Caco-2 (cell line): ENCODE data around the gene DBP. TPM values are rescaled to one million over a fixed set of nuclear protein-coding genes. Genes with fewer than 3 reads are reported as not detected.
"Not testable (repeated sequence)": the region's sequence is repeated elsewhere in the genome, so short reads cannot be mapped to it uniquely, and the experiment has no call there.

Experiments
- BruUV-seq: library from RNA; stranded (reverse); fragments of 400-500 nt; replicated peaks from 2 replicates; lab custom pipeline; 2021; lab: Mats Ljungman, UMichigan
- CTCF ChIA-PET: fragments of 300-600 bp; sonication (Branson Sonifier 250); formaldehyde crosslinking; loops from one replicate; lab custom pipeline; 2022; ENCODE audit warnings: antibody characterized with exemption; lab: Charles Lee
- POLR2A ChIA-PET: fragments of 300-600 bp; sonication (Branson Sonifier 250); formaldehyde crosslinking; loops from one replicate; lab custom pipeline; 2022; ENCODE audit warnings: antibody characterized with exemption; lab: Charles Lee
- DNase-seq, 2 experiments: peaks; one replicate each; pipeline versions ENCODE4 v3.0.0 to v3.0.0-alpha.2; 2020 to 2022
- H3K27me3 ChIP-seq: replicated peaks from 2 replicates; pipeline ENCODE4 v1.6.0; 2011; ENCODE audit warnings: low read length; ENCODE audit not compliant: control insufficient read depth, insufficient read depth
- H3K36me3 ChIP-seq: 2 replicates; pipeline ENCODE4 v1.5.1; 2011; ENCODE audit warnings: low read length; ENCODE audit not compliant: control insufficient read depth, insufficient read depth
- H3K4me1 ChIP-seq: fragments of 250-450 bp; sonication (Bioruptor Pico); 2 replicates; pipeline ENCODE4 v1.5.1; 2020; ENCODE audit warnings: mild to moderate bottlenecking
- H3K4me3 ChIP-seq: 2 replicates; pipeline ENCODE4 v1.5.1; 2011; ENCODE audit warnings: low read depth, mild to moderate bottlenecking, control low read depth, low read length
- H3K9me3 ChIP-seq: fragments of 250-450 bp; sonication (Bioruptor Pico); 2 replicates; pipeline ENCODE4 v1.5.1; 2020; ENCODE audit warnings: mild to moderate bottlenecking, moderate library complexity
- H3K27ac Mint-ChIP-seq: one replicate; pipeline ENCODE4 v1.8.0; 2022; ENCODE audit warnings: mixed read lengths; ENCODE audit not compliant: unreplicated experiment
- H3K27me3 Mint-ChIP-seq: one replicate; pipeline ENCODE4 v1.8.0; 2022; ENCODE audit warnings: mixed read lengths; ENCODE audit not compliant: insufficient read depth, unreplicated experiment
- H3K36me3 Mint-ChIP-seq: one replicate; pipeline ENCODE4 v1.8.0; 2022; ENCODE audit warnings: mild to moderate bottlenecking, mixed read lengths; ENCODE audit not compliant: insufficient read depth, unreplicated experiment
- H3K4me1 Mint-ChIP-seq: one replicate; pipeline ENCODE4 v1.8.0; 2022; ENCODE audit warnings: low read depth, mixed read lengths; ENCODE audit not compliant: unreplicated experiment
- H3K4me3 Mint-ChIP-seq: one replicate; pipeline ENCODE4 v1.8.0; 2022; ENCODE audit warnings: mild to moderate bottlenecking, moderate library complexity, mixed read lengths; ENCODE audit not compliant: unreplicated experiment
- H3K9me3 Mint-ChIP-seq: one replicate; pipeline ENCODE4 v1.8.0; 2022; ENCODE audit warnings: mixed read lengths; ENCODE audit not compliant: unreplicated experiment
- CTCF ChIP-seq, 2 experiments: fragments of 200-600 bp in 1 of 2; IDR thresholded peaks; 1 replicate in 1 of 2; 2 replicates in 1 of 2; pipeline versions ENCODE4 v1.5.1 to v1.8.0; 2011 to 2022; ENCODE audit warnings: antibody characterized with exemption in 1 of 2, control low read depth in 1 of 2, inconsistent platforms in 1 of 2, low read depth in 1 of 2, low read length in 1 of 2, mild to moderate bottlenecking in 1 of 2, moderate library complexity in 1 of 2; ENCODE audit not compliant: insufficient read depth in 1 of 2, severe bottlenecking in 1 of 2, unreplicated experiment in 1 of 2
- intact Hi-C: fragments of 100-400 bp; cut with micrococcal nuclease; formaldehyde crosslinking; loops from one replicate; pipeline ENCODE4 v1.10.0; 2022; ENCODE audit not compliant: unreplicated experiment
- total RNA-seq: library from RNA; stranded (reverse); gene quantifications from 2 replicates; pipeline ENCODE4 v1.2.3, GENCODE V29; 2022

The DBP gene
- total RNA-seq, 1 experiment from 2014 or later, result 17.4 TPM

GRCh38 chr19:48680436-48681126 lies 43.4 kb upstream of the DBP start:
- DNase-seq, result no peak
- no TSS peak for BruUV-seq
- H3K27me3 Mint-ChIP-seq, result no peaks in the 10 kb centered on the region
- no peaks in the 10 kb centered on the region for H3K36me3 Mint-ChIP-seq
- H3K4me3 ChIP-seq, result no peak overlapping the region
- H3K4me1 Mint-ChIP-seq, result peaks cover 12% of the 10 kb centered on the region
- no peaks in the 10 kb centered on the region for H3K9me3 Mint-ChIP-seq
- POLR2A ChIA-PET, result no interaction called here
- H3K36me3 ChIP-seq, result no peaks in the 10 kb centered on the region
- CTCF ChIA-PET, result no interaction called here
- intact Hi-C loops, result no loop called here
- H3K4me1 ChIP-seq, result peaks cover 22% of the 10 kb centered on the region
- TF ChIP-seq CTCF (IDR thresholded peaks at IDR 0.05; ENCODE audit: insufficient read depth in 1 of 2, low read depth in 1 of 2, low read length in 1 of 2, severe bottlenecking in 1 of 2, unreplicated experiment in 1 of 2), result no peak
- H3K27ac Mint-ChIP-seq, result no peak overlapping the region
- no peaks in the 10 kb centered on the region for H3K9me3 ChIP-seq
- H3K4me3 Mint-ChIP-seq, result no peak overlapping the region
- no peaks in the 10 kb centered on the region for H3K27me3 ChIP-seq

- H3K9me3 ChIP-seq, H3K4me3 ChIP-seq, POLR2A ChIA-PET, H3K27me3 Mint-ChIP-seq, BruUV-seq, H3K4me3 Mint-ChIP-seq, DNase-seq, H3K36me3 ChIP-seq, H3K27me3 ChIP-seq, H3K36me3 Mint-ChIP-seq, intact Hi-C loops, H3K27ac Mint-ChIP-seq, H3K9me3 Mint-ChIP-seq: not testable (repeated sequence)
- H3K4me1 Mint-ChIP-seq, result peaks cover 13% of the 10 kb centered on the region
- peaks cover 16% of the 10 kb centered on the region for H3K4me1 ChIP-seq
- CTCF ChIA-PET, result interaction anchor here (0.6 kb wide), 1 partner anchor 56 kb away, joined by 4 read pairs; no protein-coding TSS in a partner anchor
Observed at GRCh38 chr19:48680006-48680405, 42.8 kb upstream of the DBP start.

GRCh38 chr19:48678201-48678600 lies 41.0 kb upstream of the DBP start:
- CTCF ChIA-PET, result interaction anchor here (1.8 kb wide), 1 partner anchor 61 kb away, joined by 4 read pairs; no protein-coding TSS in a partner anchor
- BruUV-seq, result no TSS peak
- no peak overlapping the region for H3K4me3 Mint-ChIP-seq

More at GRCh38 chr19:48678201-48678600, 41.0 kb upstream of the DBP start:
- Mint-ChIP-seq H3K9me3 (no peaks in the 10 kb centered on the region), H3K27me3 (no peaks in the 10 kb centered on the region), H3K27ac (no peak overlapping the region), H3K36me3 (no peaks in the 10 kb centered on the region), H3K4me1 (peaks cover 13% of the 10 kb centered on the region)
- POLR2A ChIA-PET, result interaction anchor here (0.9 kb wide), 1 partner anchor 35 kb away, joined by 3 read pairs; no protein-coding TSS in a partner anchor
- DNase-seq, result no peak
- H3K36me3 ChIP-seq, result no peaks in the 10 kb centered on the region
- H3K4me1 ChIP-seq, result peaks cover 8% of the 10 kb centered on the region
- H3K4me3 ChIP-seq, result no peak overlapping the region
- intact Hi-C loops, result loop anchor here (5.0 kb wide), 1 partner anchor 34 kb away; no protein-coding TSS in a partner anchor
- no peak for TF ChIP-seq CTCF (IDR thresholded peaks at IDR 0.05; ENCODE audit: insufficient read depth in 1 of 2, low read depth in 1 of 2, low read length in 1 of 2, severe bottlenecking in 1 of 2, unreplicated experiment in 1 of 2)
- H3K27me3 ChIP-seq, result no peaks in the 10 kb centered on the region
- no peaks in the 10 kb centered on the region for H3K9me3 ChIP-seq
